Measurements from ENCODE around the gene CUEDC1.

CUEDC1 gene

GRCh38 chr17:57948169-57948554, 7.0 kb downstream of the CUEDC1 start:
- H3K9me3 ChIP-seq (ENCODE audit: low read depth, low read length): no peaks in the 10 kb centered on the region
- no peak for DNase-seq (ENCODE audit: low read depth, low spot score)
- H3K36me3 ChIP-seq (ENCODE audit: insufficient read depth, low read length): no peaks in the 10 kb centered on the region
- TF ChIP-seq FOXP2 (optimal IDR thresholded peaks at IDR 0.05; ENCODE audit: control extremely low read depth, extremely low read length, insufficient read depth): no peak
- no peak for TF ChIP-seq POLR2AphosphoS5 (IDR thresholded peaks at IDR 0.05; ENCODE audit: borderline replicate concordance, low read depth, low read length)
- TF ChIP-seq EZH2 (IDR thresholded peaks at IDR 0.05): no peak
- H3K27ac ChIP-seq: peak overlapping the region; percentile 96
- H3K4me3 ChIP-seq: peak overlapping the region; percentile 57; the same call in 1 of the 2 replicates
- no peak overlapping the region for H3K9ac ChIP-seq (ENCODE audit: insufficient read length)

- Histone ChIP-seq H3K4me3 (peak overlapping the region; percentile 14; the same call in 1 of the 2 replicates), H3K9ac (ENCODE audit: insufficient read length) (no peak overlapping the region), H3K36me3 (ENCODE audit: insufficient read depth, low read length) (no peaks in the 10 kb centered on the region), H3K27ac (peak overlapping the region; percentile 96), H3K9me3 (ENCODE audit: low read depth, low read length) (no peaks in the 10 kb centered on the region)
- TF ChIP-seq EZH2 (IDR thresholded peaks at IDR 0.05) (no peak), POLR2AphosphoS5 (IDR thresholded peaks at IDR 0.05; ENCODE audit: borderline replicate concordance, low read depth, low read length) (no peak), FOXP2 (optimal IDR thresholded peaks at IDR 0.05; ENCODE audit: control extremely low read depth, extremely low read length, insufficient read depth) (no peak)
- DNase-seq (ENCODE audit: low read depth, low spot score): no peak
Observed at GRCh38 chr17:57947369-57947768, 7.8 kb downstream of the CUEDC1 start.

GRCh38 chr17:57946798-57947358, 8.3 kb downstream of the CUEDC1 start:
- peak overlapping the region; percentile 47 for H3K9ac ChIP-seq (ENCODE audit: insufficient read length)
- no peaks in the 10 kb centered on the region for H3K36me3 ChIP-seq (ENCODE audit: insufficient read depth, low read length)
- H3K9me3 ChIP-seq (ENCODE audit: low read depth, low read length): no peaks in the 10 kb centered on the region
- TF ChIP-seq EZH2 (IDR thresholded peaks at IDR 0.05): no peak
- no peak for TF ChIP-seq FOXP2 (optimal IDR thresholded peaks at IDR 0.05; ENCODE audit: control extremely low read depth, extremely low read length, insufficient read depth)
- TF ChIP-seq POLR2AphosphoS5 (IDR thresholded peaks at IDR 0.05; ENCODE audit: borderline replicate concordance, low read depth, low read length): no peak
- peak overlapping the region; percentile 14 for H3K4me3 ChIP-seq
- no peak for DNase-seq (ENCODE audit: low read depth, low spot score)
- peak overlapping the region; percentile 96 for H3K27ac ChIP-seq

- Histone ChIP-seq H3K36me3 (ENCODE audit: insufficient read depth, low read length) (no peaks in the 10 kb centered on the region), H3K9ac (ENCODE audit: insufficient read length) (peak overlapping the region; percentile 3), H3K9me3 (ENCODE audit: low read depth, low read length) (no peaks in the 10 kb centered on the region), H3K4me3 (no peak overlapping the region; the same call in 1 of the 2 replicates), H3K27ac (peak overlapping the region; percentile 96)
- TF ChIP-seq FOXP2 (optimal IDR thresholded peaks at IDR 0.05; ENCODE audit: control extremely low read depth, extremely low read length, insufficient read depth) (no peak), EZH2 (IDR thresholded peaks at IDR 0.05) (no peak), POLR2AphosphoS5 (IDR thresholded peaks at IDR 0.05; ENCODE audit: borderline replicate concordance, low read depth, low read length) (no peak)
- DNase-seq (ENCODE audit: low read depth, low spot score): no peak
Observed at GRCh38 chr17:57945996-57946797, 9.0 kb downstream of the CUEDC1 start.

DNA sequence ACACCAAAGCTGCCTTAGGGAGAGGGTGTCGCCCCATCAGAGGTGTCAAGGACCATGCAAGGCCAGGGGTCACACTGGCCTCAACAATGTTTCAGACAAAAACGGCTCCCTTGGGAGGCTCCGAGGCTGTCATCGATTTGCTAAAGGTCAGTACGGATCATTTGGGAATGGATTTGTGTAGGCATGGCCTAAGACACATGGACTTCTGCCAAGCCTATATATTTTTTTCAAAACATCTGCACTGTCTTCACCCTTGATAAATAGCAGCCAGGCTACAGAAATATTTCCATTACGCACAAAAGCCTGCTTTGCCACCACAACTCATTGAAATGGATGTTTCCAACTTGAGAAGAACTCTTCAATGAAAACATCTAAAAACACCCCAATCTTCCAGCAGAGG, 10.3 kb downstream of the CUEDC1 start:
- H3K9me3 ChIP-seq (ENCODE audit: low read depth, low read length): no peaks in the 10 kb centered on the region
- DNase-seq (ENCODE audit: low read depth, low spot score): no peak
- H3K9ac ChIP-seq (ENCODE audit: insufficient read length): no peak overlapping the region
- peak overlapping the region; percentile 96 for H3K27ac ChIP-seq
- no peaks in the 10 kb centered on the region for H3K36me3 ChIP-seq (ENCODE audit: insufficient read depth, low read length)
- TF ChIP-seq FOXP2 (optimal IDR thresholded peaks at IDR 0.05; ENCODE audit: control extremely low read depth, extremely low read length, insufficient read depth) (peak; percentile 8), POLR2AphosphoS5 (IDR thresholded peaks at IDR 0.05; ENCODE audit: borderline replicate concordance, low read depth, low read length) (no peak)
- peak overlapping the region; percentile 24; the same call in 1 of the 2 replicates for H3K4me3 ChIP-seq

- H3K9ac ChIP-seq (ENCODE audit: insufficient read length): no peak overlapping the region
- H3K9me3 ChIP-seq (ENCODE audit: low read depth, low read length): no peaks in the 10 kb centered on the region
- H3K4me3 ChIP-seq: no peak overlapping the region
- no peak for TF ChIP-seq FOXP2 (optimal IDR thresholded peaks at IDR 0.05; ENCODE audit: control extremely low read depth, extremely low read length, insufficient read depth)
- no peak for TF ChIP-seq POLR2AphosphoS5 (IDR thresholded peaks at IDR 0.05; ENCODE audit: borderline replicate concordance, low read depth, low read length)
- TF ChIP-seq EZH2 (IDR thresholded peaks at IDR 0.05): no peak
- H3K36me3 ChIP-seq (ENCODE audit: insufficient read depth, low read length): no peaks in the 10 kb centered on the region
- no peak for DNase-seq (ENCODE audit: low read depth, low spot score)
- peak overlapping the region; percentile 43 for H3K27ac ChIP-seq
Observed at GRCh38 chr17:57943645-57944044, 11.6 kb downstream of the CUEDC1 start.

- Histone ChIP-seq H3K4me3 (no peak overlapping the region), H3K9me3 (ENCODE audit: low read depth, low read length) (no peaks in the 10 kb centered on the region), H3K9ac (ENCODE audit: insufficient read length) (no peak overlapping the region), H3K36me3 (ENCODE audit: insufficient read depth, low read length) (no peaks in the 10 kb centered on the region), H3K27ac (peak overlapping the region; percentile 43)
- no peak for DNase-seq (ENCODE audit: low read depth, low spot score)
- TF ChIP-seq FOXP2 (optimal IDR thresholded peaks at IDR 0.05; ENCODE audit: control extremely low read depth, extremely low read length, insufficient read depth) (no peak), EZH2 (IDR thresholded peaks at IDR 0.05) (no peak), POLR2AphosphoS5 (IDR thresholded peaks at IDR 0.05; ENCODE audit: borderline replicate concordance, low read depth, low read length) (no peak)
Observed at GRCh38 chr17:57943140-57943539, 12.1 kb downstream of the CUEDC1 start.
